Hippocampal formation (tissue), 2 donors: ENCODE results near the gene MSTN.
"Not testable (repeated sequence)": the region's sequence is repeated elsewhere in the genome, so short reads cannot be mapped to it uniquely, and the experiment has no call there.

ENCODE experiments used
- DNase-seq, 2 donors: peaks; one replicate each; lab custom pipeline; 2025; lab: John Stamatoyannopoulos, UW

The MSTN gene

DNA sequence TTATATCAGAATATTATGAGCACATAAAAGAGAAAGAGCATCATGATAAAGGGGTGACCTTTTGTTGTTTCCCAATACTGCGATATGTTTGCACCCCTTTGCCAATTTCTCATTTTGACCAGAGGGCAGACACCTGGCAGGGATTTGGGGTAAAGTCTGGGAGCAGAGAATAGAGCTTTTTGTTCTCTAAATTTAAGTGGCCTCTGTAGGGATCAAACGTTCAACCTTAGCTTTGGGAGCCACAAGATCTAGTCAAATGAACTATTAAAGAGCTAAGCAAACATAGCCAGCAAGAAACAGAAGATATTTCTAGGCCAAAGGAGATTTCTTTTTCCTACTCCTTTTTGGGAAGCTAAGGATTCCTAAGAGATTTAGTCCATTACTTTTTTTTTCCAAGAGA is 1.1 kb upstream of the MSTN start:
- no peak for DNase-seq

DNA sequence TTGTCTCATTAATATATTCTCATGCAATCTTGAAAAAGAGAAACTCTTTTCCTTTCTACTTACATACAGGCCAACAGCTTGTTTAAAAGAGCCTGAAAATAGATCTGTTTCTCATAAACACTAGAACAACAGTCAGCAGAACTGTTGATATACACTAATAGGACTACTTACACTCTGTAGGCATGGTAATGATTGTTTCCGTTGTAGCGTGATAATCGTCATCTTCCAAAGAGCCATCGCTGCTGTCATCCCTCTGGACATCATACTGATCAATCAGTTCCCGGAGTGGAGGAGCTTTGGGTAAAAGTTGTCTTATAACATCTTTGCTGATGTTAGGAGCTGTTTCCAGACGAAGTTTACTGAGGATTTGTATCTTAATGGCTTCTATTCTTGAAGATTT is 476 bp downstream of the MSTN start:
- DNase-seq, result no peak

DNA sequence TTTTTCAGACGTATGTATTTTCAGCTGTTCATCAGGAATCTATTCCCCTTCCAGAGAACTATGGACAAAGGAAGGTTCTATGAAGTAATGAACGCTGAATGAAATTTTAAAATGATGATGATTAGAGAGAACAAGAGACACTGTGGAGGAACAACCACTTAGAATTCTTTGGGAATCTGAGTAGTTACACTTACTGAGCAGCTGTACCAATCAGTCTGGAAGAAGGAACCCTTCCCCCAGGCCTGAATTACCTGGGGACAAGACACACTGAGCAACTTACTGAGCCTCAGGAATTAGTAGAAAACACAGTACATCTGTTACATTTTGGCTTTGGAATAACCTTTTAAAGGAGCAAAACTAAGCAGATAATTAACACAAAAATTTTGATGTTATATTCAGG is 1.9 kb downstream of the MSTN start:
- no peak for DNase-seq

DNA sequence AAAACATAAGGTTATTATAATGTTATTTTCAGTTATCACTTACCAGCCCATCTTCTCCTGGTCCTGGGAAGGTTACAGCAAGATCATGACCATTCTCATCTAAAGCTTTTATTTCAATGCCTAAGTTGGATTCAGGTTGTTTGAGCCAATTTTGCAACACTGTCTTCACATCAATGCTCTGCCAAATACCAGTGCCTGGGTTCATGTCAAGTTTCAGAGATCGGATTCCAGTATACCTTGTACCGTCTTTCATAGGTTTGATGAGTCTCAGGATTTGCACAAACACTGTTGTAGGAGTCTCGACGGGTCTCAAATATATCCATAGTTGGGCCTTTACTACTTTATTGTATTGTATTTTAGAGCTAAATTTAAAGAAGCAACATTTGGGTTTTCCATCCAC is 2.5 kb downstream of the MSTN start:
- DNase-seq, result no peak

DNA sequence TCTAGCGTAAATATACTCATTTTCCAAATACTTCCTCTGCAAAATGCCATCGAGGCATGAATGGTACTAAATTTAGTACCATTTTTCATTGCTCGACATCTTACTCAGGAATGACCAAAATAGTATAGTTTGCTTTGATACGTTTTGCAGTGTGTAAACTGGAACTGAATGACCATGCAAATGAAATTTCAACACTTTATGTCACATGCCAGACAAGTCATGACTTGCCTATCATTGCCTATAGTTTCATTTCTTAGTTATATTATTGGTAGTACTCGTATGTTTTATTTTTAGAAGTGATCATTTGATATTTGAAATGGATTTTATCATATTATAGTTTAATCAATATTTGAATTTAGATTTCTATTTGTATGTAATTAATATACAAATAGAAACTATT is 9.1 kb downstream of the MSTN start:
- DNase-seq, result no peak

DNA sequence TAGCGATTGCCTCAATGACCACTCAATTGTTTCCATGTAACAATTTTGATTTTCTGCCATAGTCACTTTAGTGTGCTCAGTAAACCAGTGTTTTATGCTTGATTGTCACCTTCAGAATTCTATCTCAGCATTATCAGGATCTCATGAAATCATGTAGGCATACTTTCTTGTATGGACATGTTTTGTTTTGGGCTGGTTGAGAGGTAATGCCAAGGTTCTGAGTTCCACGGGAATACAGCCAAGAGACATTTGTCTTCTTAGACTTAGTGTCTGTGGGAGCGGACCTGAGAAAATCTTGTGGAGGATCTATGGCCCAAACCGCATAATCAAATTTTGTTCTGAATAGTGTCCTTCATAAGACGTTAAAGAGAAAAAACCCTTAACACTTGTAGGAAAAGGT is 10.2 kb downstream of the MSTN start:
- DNase-seq, result no peak

DNA sequence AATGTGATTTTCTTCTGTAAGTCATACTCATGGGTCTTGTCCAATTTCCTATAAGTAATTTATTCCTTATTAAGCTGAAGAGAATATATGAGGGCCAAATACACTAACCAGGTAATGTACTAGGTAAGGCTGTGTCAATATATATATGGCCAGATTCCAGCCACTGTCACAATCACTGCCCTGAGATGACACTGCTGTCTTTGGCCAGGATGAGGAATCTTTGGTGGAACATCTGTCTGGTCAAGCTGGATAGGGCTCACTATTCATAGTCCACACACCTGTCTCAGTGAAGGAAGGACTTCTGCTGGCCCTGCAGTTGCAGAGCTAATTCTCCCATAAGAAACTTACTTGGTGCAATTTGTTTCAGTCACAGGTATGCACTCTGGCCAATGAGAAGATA is 11.3 kb downstream of the MSTN start:
- DNase-seq, result no peak

DNA sequence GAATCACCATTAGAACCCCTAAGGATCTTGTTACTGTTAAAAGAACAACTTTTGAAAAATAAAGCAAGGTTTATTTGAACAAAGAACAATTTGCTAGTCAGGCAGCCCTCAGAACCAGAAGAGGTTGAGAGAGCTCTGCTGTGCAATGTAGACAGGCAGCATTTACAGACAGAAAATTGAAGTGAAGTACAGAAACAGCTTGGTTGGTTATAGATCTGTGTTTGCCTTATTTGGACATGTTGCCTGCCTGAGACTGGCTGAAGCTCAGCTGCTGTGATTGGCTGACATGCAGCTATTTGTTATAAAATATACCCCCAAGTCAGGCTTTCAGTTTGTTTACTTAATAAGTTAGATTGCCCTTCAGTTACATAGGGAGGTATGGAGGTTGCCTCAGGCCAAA is 12.5 kb downstream of the MSTN start:
- no peak for DNase-seq

DNA sequence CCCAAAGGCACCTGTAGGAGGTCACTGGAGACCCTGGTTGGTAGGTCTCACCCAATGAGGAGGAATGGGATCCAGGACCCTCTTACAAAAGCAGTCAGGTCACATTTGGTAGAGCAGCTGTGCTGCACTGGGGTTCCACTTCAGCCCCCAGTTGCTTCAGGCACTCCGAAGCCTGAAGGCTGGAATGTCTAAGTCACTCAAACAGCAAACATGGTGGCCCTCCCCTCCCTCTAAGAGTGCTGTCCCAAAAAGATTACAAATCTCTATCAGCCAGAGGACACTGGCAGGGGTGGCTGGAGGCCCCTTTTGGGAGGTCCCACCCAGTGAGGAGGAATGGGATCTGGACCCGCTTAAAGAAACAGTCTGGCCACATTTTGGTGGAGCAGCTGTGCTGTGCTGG is 17.7 kb downstream of the MSTN start:
- no peak for DNase-seq

DNA sequence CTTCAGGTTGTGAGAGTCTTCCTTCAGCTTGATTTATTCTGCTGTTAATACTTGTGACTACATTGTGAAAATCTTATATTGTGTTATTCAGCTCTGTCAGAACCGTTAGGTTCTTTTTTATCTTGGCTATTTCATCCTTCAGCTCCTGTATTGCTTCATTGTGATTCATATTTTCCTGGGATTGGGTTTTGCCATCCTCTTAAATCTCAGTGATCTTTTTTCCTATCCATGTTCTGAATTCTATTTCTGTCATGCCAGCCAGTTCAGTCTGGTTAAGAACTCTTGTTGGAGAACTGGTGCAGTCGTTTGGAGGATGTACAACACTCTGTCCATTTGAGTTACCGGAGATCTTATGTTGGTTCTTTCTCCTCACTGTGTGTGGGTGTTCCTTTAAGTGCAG is 19.1 kb downstream of the MSTN start:
- no peak for DNase-seq

DNA sequence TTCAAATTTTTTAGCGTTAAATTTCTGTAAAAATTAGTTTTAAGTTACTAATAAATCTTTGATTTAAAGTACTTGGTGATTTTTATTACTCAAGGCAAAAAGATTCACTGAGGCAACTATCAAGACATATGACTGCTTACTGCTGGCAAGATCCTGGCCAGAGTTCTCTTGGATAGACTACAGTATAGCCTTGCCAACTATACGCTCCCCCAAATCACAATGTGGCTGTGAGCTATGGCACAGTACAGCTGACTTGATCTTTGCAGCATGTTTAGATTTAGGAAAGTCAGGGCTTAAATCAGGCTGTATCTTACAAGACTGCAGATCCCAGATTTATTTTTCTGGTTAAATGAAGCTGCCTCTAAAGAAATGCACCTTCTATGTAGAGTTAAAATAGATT is 26.5 kb downstream of the MSTN start:
- DNase-seq, result no peak

DNA sequence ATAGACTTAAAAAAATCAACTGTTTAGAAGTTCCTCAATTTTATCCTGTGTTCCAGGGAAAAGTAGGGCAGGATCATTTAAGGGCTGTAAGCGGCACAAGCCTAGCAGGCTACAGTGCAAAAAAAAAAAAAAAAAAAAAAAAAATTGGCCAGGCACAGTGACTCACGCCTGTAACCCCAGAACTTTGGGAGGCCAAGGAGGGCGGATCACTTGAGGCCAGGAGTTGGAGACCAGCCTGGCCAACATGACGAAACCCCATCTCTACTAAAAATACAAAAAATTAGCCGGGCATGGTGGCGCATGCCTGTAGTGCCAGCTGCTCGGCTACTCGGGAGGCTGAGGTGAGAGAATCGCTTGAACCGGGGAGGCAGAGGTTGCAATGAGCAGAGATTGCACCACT is 28.1 kb downstream of the MSTN start:
- DNase-seq, result not testable (repeated sequence)

DNA sequence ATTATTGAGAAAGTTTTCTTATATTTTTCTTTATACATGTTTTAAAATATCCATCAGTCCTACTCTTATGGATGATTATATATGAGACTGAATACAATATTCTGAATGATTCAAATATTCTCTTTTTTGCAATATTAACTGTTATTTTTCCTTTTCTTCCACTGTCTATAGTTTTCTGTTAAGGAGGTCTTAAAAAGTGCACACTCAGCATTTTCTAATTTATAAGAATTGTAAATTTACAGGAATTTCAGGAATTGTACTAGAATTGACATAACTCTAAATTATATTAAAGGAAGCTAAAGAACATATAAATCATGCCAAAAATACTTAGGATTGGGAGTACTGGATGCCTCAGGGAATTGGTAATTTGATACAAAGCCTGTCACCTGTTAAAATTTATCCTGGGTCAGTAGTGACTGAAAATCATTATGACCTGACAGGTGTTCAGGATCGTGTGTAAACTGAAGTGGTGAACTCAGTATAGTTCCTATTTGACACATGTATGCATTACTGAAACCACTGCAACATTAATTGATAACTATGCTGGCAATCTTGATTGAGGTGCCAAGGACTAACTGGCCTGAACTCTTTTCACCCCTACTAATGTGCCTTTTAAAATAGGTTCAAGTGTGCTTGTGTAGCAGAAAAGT is 30.4 kb downstream of the MSTN start:
- DNase-seq, result no peak

DNA sequence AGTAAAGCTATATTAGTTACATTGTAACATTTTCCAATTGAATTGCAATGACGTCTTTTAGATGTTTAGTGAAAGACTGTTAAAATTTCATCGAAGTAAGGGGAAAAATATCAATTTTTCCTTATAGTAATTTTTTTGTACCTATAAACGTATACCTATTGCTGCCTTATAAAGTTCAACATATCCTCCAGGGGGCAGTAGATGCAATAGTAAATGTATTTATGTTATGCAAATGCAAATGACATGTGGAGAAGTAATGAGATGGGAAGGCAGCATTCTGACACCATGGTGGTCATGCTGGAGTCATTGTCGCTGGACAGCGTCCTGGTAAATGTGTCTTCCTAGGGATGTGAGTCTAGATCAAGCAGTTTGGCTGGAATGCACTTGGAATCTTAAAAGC is 38.7 kb downstream of the MSTN start:
- DNase-seq, result peak in 1 of 2 donors; percentile 3

DNA sequence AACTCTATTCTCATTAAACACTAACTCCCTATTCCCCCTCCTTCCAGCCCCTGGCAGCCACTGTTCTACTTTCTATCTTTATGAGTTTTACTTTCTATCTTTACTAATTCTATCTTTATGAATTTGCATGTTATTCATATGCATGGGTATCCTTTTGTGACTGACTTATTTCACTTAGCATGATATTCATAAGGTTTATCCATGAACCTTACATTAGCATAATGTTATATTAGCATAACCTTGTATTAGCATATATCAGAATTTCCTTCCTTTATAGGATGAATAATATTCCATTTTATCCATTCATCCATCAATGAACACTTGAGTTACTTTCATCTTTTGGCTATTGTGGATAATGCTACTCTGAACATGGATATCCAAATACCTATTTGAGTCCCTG is 41.8 kb downstream of the MSTN start:
- DNase-seq, result no peak

DNA sequence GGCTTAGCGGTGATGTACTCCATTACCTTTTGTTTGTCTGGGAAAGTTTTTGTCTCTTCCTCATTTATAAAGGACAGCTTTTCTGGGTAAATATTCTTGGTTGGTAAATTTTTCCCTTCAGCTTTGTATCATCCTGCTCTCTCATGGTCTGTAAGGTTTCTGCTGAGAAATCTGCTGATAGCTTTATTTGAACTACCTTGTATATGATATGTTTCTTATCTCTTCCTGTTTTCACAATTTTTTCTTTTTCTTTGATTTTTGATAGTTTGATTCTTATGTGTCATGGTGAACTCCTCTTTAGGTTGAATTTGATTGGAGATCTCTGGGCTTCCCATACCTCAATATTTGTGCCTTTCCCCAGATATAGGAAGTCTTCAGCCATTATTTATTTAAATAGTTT is 44.7 kb downstream of the MSTN start:
- no peak for DNase-seq

DNA sequence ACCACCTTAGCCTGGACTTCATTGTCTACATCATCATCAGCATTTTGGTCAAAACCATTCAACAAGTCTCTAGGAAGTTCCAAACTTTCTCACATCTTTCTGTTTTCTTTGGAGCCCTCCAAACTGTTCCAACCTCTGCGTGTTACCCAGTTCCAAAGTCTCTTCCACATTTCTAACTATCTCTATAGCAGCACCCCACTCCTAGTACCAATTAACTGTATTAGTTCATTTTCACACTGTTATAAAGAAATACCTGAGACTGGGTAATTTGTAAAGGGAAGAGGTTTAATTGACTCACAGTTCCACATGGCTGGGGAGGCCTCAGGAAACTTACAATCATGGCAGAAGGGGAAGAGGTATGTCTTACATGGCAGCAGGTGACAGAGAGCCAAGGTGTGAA is 46.6 kb downstream of the MSTN start:
- DNase-seq, result not testable (repeated sequence)
